Astrocyte (in vitro differentiated cells and primary cell): Measurements from ENCODE around the gene SLC31A1. TPM values are rescaled to one million over a fixed set of nuclear protein-coding genes. Genes with fewer than 3 reads are reported as not detected.

Experiments used
- DNase-seq: peaks from one replicate; pipeline ENCODE4 v3.0.0-alpha.2; 2010; ENCODE audit warnings: low read depth
- FAIRE-seq: peaks from 2 replicates; lab custom pipeline; 2011; peaks lifted over from hg19 to GRCh38; lab: Jason Lieb, UNC
- H2AFZ ChIP-seq: 2 replicates; pipeline ENCODE4 v1.6.0; 2012; ENCODE audit warnings: low read depth, low read length, inconsistent platforms
- H3K27ac ChIP-seq: 2 replicates; pipeline ENCODE4 v1.5.1; 2011; ENCODE audit warnings: low read depth, low read length, inconsistent platforms
- H3K27me3 ChIP-seq: 2 replicates; pipeline ENCODE4 v1.6.0; 2011; ENCODE audit warnings: low read length, inconsistent platforms; ENCODE audit not compliant: insufficient read depth
- H3K36me3 ChIP-seq: 2 replicates; pipeline ENCODE4 v1.5.1; 2011; ENCODE audit warnings: low read length, inconsistent platforms; ENCODE audit not compliant: insufficient read depth
- H3K4me1 ChIP-seq: 2 replicates; pipeline ENCODE4 v1.5.1; 2011; ENCODE audit warnings: low read length, inconsistent platforms; ENCODE audit not compliant: insufficient read depth
- H3K4me2 ChIP-seq: 2 replicates; pipeline ENCODE4 v1.6.0; 2012; ENCODE audit warnings: low read length, inconsistent platforms
- H3K4me3 ChIP-seq: 2 replicates; pipeline ENCODE4 v1.5.1; 2011; ENCODE audit warnings: low read depth, mild to moderate bottlenecking, low read length, inconsistent platforms; ENCODE audit not compliant: insufficient read depth
- H3K79me2 ChIP-seq: 2 replicates; pipeline ENCODE4 v1.6.0; 2012; ENCODE audit warnings: mild to moderate bottlenecking, low read length, inconsistent platforms; ENCODE audit not compliant: insufficient read depth
- H3K9ac ChIP-seq: 2 replicates; pipeline ENCODE4 v1.6.0; 2012; ENCODE audit warnings: mild to moderate bottlenecking, low read length, inconsistent platforms
- H3K9me3 ChIP-seq: 2 replicates; pipeline ENCODE4 v1.5.1; 2012; ENCODE audit warnings: low read depth, mild to moderate bottlenecking, low read length, inconsistent platforms; ENCODE audit not compliant: insufficient read depth
- H4K20me1 ChIP-seq: 2 replicates; pipeline ENCODE4 v1.6.0; 2012; ENCODE audit warnings: low read length, inconsistent platforms; ENCODE audit not compliant: insufficient read depth
- H3K27ac Mint-ChIP-seq: one replicate; pipeline ENCODE4 v1.8.0; 2021; ENCODE audit warnings: mild to moderate bottlenecking, mixed read lengths; ENCODE audit not compliant: unreplicated experiment
- H3K27me3 Mint-ChIP-seq: one replicate; pipeline ENCODE4 v1.8.0; 2021; ENCODE audit warnings: low read depth, mixed read lengths; ENCODE audit not compliant: unreplicated experiment
- H3K36me3 Mint-ChIP-seq: one replicate; pipeline ENCODE4 v1.8.0; 2021; ENCODE audit warnings: low read depth, mixed read lengths; ENCODE audit not compliant: unreplicated experiment
- H3K4me1 Mint-ChIP-seq: one replicate; pipeline ENCODE4 v1.8.0; 2021; ENCODE audit warnings: low read depth, mixed read lengths; ENCODE audit not compliant: unreplicated experiment
- H3K4me3 Mint-ChIP-seq: one replicate; pipeline ENCODE4 v1.8.0; 2021; ENCODE audit warnings: mild to moderate bottlenecking, moderate library complexity, mixed read lengths; ENCODE audit not compliant: unreplicated experiment
- H3K9me3 Mint-ChIP-seq: one replicate; pipeline ENCODE4 v1.8.0; 2021; ENCODE audit warnings: mild to moderate bottlenecking, mixed read lengths; ENCODE audit not compliant: unreplicated experiment
- CTCF ChIP-seq: IDR thresholded peaks from 2 replicates; pipeline ENCODE4 v1.5.1; 2011; ENCODE audit warnings: low read depth, mild to moderate bottlenecking, inconsistent platforms, low read length, moderate library complexity; ENCODE audit not compliant: insufficient read depth
- EZH2 ChIP-seq: IDR thresholded peaks from 2 replicates; pipeline ENCODE4 v1.6.1; 2012; ENCODE audit warnings: mild to moderate bottlenecking, low read length, inconsistent platforms; ENCODE audit not compliant: insufficient read depth
- total RNA-seq: library from RNA; stranded (reverse); gene quantifications from 2 replicates; pipeline ENCODE4 v1.2.1, GENCODE V29; 2021

SLC31A1 gene
- total RNA-seq, 1 donor from 2014 or later: 35.8 TPM

- Histone ChIP-seq H4K20me1 (peaks cover 39% of the 10 kb centered on the region), H3K27ac (peak overlapping the region; percentile 83), H3K36me3 (peaks cover 3% of the 10 kb centered on the region), H3K9me3 (no peaks in the 10 kb centered on the region), H2AFZ (peak overlapping the region; percentile 99), H3K4me2 (peak overlapping the region; percentile 89), H3K79me2 (peaks cover 62% of the 10 kb centered on the region), H3K27me3 (no peaks in the 10 kb centered on the region), H3K4me1 (peaks cover 22% of the 10 kb centered on the region), H3K9ac (peak overlapping the region; percentile 96), H3K4me3 (peak overlapping the region; percentile 99)
- Mint-ChIP-seq H3K4me1 (peaks cover 21% of the 10 kb centered on the region), H3K4me3 (peak overlapping the region; percentile 97), H3K27ac (peak overlapping the region; percentile 88), H3K9me3 (no peaks in the 10 kb centered on the region), H3K27me3 (no peaks in the 10 kb centered on the region), H3K36me3 (no peaks in the 10 kb centered on the region)
- FAIRE-seq (no peak), DNase-seq (no peak)
- TF ChIP-seq CTCF (no peak), EZH2 (no peak)
Observed at GRCh38 chr9:113221800-113222481, 597 bp downstream of the SLC31A1 start.

- H3K4me1 Mint-ChIP-seq: peaks cover 21% of the 10 kb centered on the region
- no peak overlapping the region for H2AFZ ChIP-seq
Observed at GRCh38 chr9:113222482-113222841, 1.1 kb downstream of the SLC31A1 start.

More at GRCh38 chr9:113222482-113222841, 1.1 kb downstream of the SLC31A1 start:
- H4K20me1 ChIP-seq: peaks cover 36% of the 10 kb centered on the region
- no peak overlapping the region for H3K27ac ChIP-seq
- DNase-seq: no peak
- no peaks in the 10 kb centered on the region for H3K27me3 Mint-ChIP-seq
- H3K4me3 Mint-ChIP-seq: peak overlapping the region; percentile 97
- peak overlapping the region; percentile 45 for H3K27ac Mint-ChIP-seq
- H3K9ac ChIP-seq: peak overlapping the region; percentile 96
- no peaks in the 10 kb centered on the region for H3K27me3 ChIP-seq
- peak overlapping the region; percentile 99 for H3K4me3 ChIP-seq
- peaks cover 22% of the 10 kb centered on the region for H3K4me1 ChIP-seq
- H3K9me3 Mint-ChIP-seq: no peaks in the 10 kb centered on the region
- peaks cover 59% of the 10 kb centered on the region for H3K79me2 ChIP-seq
- no peaks in the 10 kb centered on the region for H3K9me3 ChIP-seq
- peaks cover 3% of the 10 kb centered on the region for H3K36me3 ChIP-seq
- no peaks in the 10 kb centered on the region for H3K36me3 Mint-ChIP-seq
- no peak for FAIRE-seq
- H3K4me2 ChIP-seq: peak overlapping the region; percentile 89
- TF ChIP-seq EZH2 (no peak), CTCF (no peak)
